ENCODE results near the gene SMOC1.

DNA sequence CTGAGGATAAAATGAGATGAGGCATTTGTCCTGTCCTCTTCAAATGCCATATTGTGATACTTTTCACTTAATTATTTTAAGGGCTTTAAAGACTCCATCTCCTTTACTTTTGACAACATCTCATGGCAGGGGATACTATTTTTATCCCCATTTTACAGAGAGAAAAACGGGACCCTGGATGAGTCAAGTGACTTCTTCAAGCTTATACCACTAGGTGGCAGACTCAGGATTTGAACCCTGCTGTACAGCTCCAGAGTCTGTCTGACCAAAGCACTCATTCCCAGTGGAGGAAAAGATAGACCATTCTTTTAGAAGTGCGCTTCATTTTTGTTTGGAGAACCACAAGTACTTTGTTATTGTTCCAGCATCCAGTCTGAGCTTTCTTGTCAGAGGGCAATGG, 1.7 kb upstream of the SMOC1 start:
- TF ChIP-seq, protein P1, sequence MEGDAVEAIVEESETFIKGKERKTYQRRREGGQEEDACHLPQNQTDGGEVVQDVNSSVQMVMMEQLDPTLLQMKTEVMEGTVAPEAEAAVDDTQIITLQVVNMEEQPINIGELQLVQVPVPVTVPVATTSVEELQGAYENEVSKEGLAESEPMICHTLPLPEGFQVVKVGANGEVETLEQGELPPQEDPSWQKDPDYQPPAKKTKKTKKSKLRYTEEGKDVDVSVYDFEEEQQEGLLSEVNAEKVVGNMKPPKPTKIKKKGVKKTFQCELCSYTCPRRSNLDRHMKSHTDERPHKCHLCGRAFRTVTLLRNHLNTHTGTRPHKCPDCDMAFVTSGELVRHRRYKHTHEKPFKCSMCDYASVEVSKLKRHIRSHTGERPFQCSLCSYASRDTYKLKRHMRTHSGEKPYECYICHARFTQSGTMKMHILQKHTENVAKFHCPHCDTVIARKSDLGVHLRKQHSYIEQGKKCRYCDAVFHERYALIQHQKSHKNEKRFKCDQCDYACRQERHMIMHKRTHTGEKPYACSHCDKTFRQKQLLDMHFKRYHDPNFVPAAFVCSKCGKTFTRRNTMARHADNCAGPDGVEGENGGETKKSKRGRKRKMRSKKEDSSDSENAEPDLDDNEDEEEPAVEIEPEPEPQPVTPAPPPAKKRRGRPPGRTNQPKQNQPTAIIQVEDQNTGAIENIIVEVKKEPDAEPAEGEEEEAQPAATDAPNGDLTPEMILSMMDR (IDR thresholded peaks at IDR 0.05; ENCODE audit: low read depth, low read length), result peak; percentile 78
- no peak for TF ChIP-seq EZH2phosphoT487 (IDR thresholded peaks at IDR 0.05; ENCODE audit: low read depth)
